ENCODE data around the gene OLFML1.

OLFML1 gene

GRCh38 chr11:7444091-7444981, 41.0 kb upstream of the OLFML1 start:
- TF ChIP-seq, protein P1, sequence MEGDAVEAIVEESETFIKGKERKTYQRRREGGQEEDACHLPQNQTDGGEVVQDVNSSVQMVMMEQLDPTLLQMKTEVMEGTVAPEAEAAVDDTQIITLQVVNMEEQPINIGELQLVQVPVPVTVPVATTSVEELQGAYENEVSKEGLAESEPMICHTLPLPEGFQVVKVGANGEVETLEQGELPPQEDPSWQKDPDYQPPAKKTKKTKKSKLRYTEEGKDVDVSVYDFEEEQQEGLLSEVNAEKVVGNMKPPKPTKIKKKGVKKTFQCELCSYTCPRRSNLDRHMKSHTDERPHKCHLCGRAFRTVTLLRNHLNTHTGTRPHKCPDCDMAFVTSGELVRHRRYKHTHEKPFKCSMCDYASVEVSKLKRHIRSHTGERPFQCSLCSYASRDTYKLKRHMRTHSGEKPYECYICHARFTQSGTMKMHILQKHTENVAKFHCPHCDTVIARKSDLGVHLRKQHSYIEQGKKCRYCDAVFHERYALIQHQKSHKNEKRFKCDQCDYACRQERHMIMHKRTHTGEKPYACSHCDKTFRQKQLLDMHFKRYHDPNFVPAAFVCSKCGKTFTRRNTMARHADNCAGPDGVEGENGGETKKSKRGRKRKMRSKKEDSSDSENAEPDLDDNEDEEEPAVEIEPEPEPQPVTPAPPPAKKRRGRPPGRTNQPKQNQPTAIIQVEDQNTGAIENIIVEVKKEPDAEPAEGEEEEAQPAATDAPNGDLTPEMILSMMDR (IDR thresholded peaks at IDR 0.05; ENCODE audit: extremely low read depth, missing control alignments): no peak
- no peak for DNase-seq (ENCODE audit: low spot score)

- DNase-seq (ENCODE audit: low spot score): no peak
- TF ChIP-seq, protein P1 (IDR thresholded peaks at IDR 0.05; ENCODE audit: extremely low read depth, missing control alignments): no peak
These were observed 39.7 kb upstream of the OLFML1 start for GRCh38 chr11:7445564-7445963.

DNA sequence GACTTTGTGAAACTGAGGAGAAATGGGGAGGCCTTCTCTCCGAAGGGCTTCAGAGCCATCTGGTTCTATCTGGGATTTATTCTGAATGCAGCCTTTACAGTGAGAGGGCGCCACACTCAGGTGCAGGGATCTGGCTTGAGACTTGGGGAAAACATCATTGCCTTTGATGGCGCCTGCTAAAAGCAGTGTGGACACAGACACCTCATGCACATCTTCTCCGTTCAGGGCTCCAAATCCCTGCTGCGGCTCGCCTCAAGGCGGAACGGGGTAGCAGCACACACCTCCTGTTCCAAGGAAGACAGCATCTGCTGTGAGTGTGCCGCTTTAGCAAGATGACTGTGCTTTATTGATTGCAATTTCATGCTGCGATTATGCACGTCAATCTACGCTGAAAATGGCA, 37.1 kb upstream of the OLFML1 start:
- TF ChIP-seq, protein P1 (IDR thresholded peaks at IDR 0.05; ENCODE audit: extremely low read depth, missing control alignments): no peak
- DNase-seq (ENCODE audit: low spot score): no peak

GRCh38 chr11:7449211-7449840, 36.0 kb upstream of the OLFML1 start:
- no peak for DNase-seq (ENCODE audit: low spot score)
- TF ChIP-seq, protein P1 (IDR thresholded peaks at IDR 0.05; ENCODE audit: extremely low read depth, missing control alignments): no peak

GRCh38 chr11:7449841-7450214, 35.5 kb upstream of the OLFML1 start:
- TF ChIP-seq, protein P1 (IDR thresholded peaks at IDR 0.05; ENCODE audit: extremely low read depth, missing control alignments): no peak
- no peak for DNase-seq (ENCODE audit: low spot score)

- DNase-seq (ENCODE audit: low spot score): no peak
- TF ChIP-seq, protein P1 (IDR thresholded peaks at IDR 0.05; ENCODE audit: extremely low read depth, missing control alignments): no peak
These were observed 34.5 kb upstream of the OLFML1 start for GRCh38 chr11:7450836-7451235.

DNA sequence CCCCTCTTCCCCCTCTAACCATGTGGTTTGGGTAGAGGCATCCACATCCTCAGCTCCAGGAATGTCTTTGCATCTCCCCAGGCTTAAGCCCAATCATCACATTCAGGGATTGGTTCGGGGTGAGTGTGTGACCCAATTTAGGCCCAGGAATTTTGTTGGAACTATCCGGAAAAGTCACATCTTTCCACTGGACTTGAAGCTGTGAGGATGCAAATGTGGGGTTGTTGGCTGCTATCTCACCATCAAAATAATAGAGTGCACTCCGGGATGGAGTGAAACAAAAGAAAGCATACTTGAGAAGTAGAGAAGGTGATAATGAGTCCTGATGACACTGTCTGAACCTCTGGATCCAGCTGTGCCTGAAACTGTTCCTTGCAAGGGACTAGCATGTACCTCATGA, 33.8 kb upstream of the OLFML1 start:
- TF ChIP-seq, protein P1 (IDR thresholded peaks at IDR 0.05; ENCODE audit: extremely low read depth, missing control alignments): no peak
- no peak for DNase-seq (ENCODE audit: low spot score)

Data from GM20000 (cell line).